ENCODE data around the gene ROR1. TPM values are rescaled to one million over a fixed set of nuclear protein-coding genes. Genes with fewer than 3 reads are reported as not detected.

Gene ROR1
- total and polyA plus RNA-seq, 10 of the 15 experiments (the other 5 are each of a cell fraction or from before 2014, with no cell fraction given): 0.02 to 0.08 (median 0.05) TPM; not detected in 6

GRCh38 chr1:64229307-64229706, 455.5 kb downstream of the ROR1 start:
- H3K9me3 ChIP-seq (replicated peaks; ENCODE audit: control insufficient read depth, insufficient read depth, low read length): no peaks in the 10 kb centered on the region
- ChIA-PET RAD21 (ENCODE audit: unreplicated experiment) (interaction anchor here (0.7 to 1.7 kb wide), 2 partner anchors 12 to 58 kb away, joined by 3 to 6 read pairs; no protein-coding TSS in a partner anchor), CTCF (interaction anchor here (0.8 to 3.1 kb wide), 2 partner anchors 9 to 92 kb away, joined by 3 to 11 read pairs; no protein-coding TSS in a partner anchor), SMC1A (ENCODE audit: uncharacterized antibody, unreplicated experiment) (interaction anchor here (1.1 to 2.1 kb wide), 3 partner anchors 11 to 92 kb away, joined by 3 to 5 read pairs (median 4); no protein-coding TSS in a partner anchor), POLR2A (interaction anchor here (1.1 kb wide), 1 partner anchor 58 kb away, joined by 3 read pairs; no protein-coding TSS in a partner anchor)
- H2AFZ ChIP-seq (ENCODE audit: control insufficient read depth, low read depth, low read length): no peak overlapping the region
- no peak overlapping the region for H3K4me3 ChIP-seq
- 33% methylated on average over 3 of the region's 3 CpGs for WGBS (ENCODE audit: insufficient coverage, insufficient replicate concordance, low lambda C conversion rate, missing lambda C conversion rate)
- FAIRE-seq (no peak), DNase-seq (ENCODE audit: low read depth, low spot score) (no peak), ATAC-seq (no peak)
- no peak overlapping the region for H3K9ac ChIP-seq (ENCODE audit: control insufficient read depth, insufficient read depth, low read length)
- in situ Hi-C loops (cut with MboI) (no loop called here), intact Hi-C loops (cut with micrococcal nuclease; ENCODE audit: unreplicated experiment) (no loop called here)
- no peaks in the 10 kb centered on the region for H3K79me2 ChIP-seq (ENCODE audit: control insufficient read depth, insufficient read depth, low read length)
- no peaks in the 10 kb centered on the region for H4K20me1 ChIP-seq (ENCODE audit: control insufficient read depth, insufficient read depth)
- no peak overlapping the region for H3K4me2 ChIP-seq (ENCODE audit: control insufficient read depth, insufficient read depth)
- BruUV-seq (replicated peaks): no TSS peak
- H3K4me1 ChIP-seq (ENCODE audit: control insufficient read depth, insufficient read depth, low read length): no peaks in the 10 kb centered on the region
- H3K36me3 ChIP-seq (ENCODE audit: control insufficient read depth in 2 of 2, insufficient read depth in 2 of 2, low read length in 1 of 2): no peaks in the 10 kb centered on the region
- TF ChIP-seq E4F1 (IDR thresholded peaks at IDR 0.05; ENCODE audit: borderline replicate concordance, partially characterized antibody) (no peak), TBL1XR1 (IDR thresholded peaks at IDR 0.05; ENCODE audit: low read depth, low read length) (no peak), ZNF207 (IDR thresholded peaks at IDR 0.05; ENCODE audit: borderline replicate concordance) (no peak), PRDM15 (CRISPR knock-in tag; IDR thresholded peaks at IDR 0.05) (no peak), NFXL1 (IDR thresholded peaks at IDR 0.05; ENCODE audit: borderline replicate concordance) (no peak)
- no peaks in the 10 kb centered on the region; a peak in 1 of 4 replicates for H3K27me3 ChIP-seq (replicated peaks in 1 of 2; ENCODE audit: control insufficient read depth in 2 of 2, insufficient read depth in 2 of 2, low read length in 1 of 2)
- no peak overlapping the region for H3K27ac ChIP-seq (ENCODE audit: control insufficient read depth, insufficient read depth)

Small RNA genes lying within 50 kb of the gene (small RNA-seq; reads per million reads assigned to genes)
- gene RF00019: not detected
- not detected for gene RNU6-809P

Other genes with a start within 250 kb of the ROR1 start
- 61.5 and 62.0 TPM in 2 replicates for gene PGM1, start 180.6 kb upstream of the ROR1 start, total RNA-seq (2014; rRNA removed)
- 38.1 and 40.9 TPM in 2 replicates for gene PGM1, start 180.6 kb upstream of the ROR1 start, total RNA-seq (2014; rRNA removed; fragmentation: Illumina TruSeq; extraction: Trizol)
- gene PGM1, start 180.6 kb upstream of the ROR1 start, total RNA-seq (2021): 57.1 and 58.2 TPM in 2 replicates
- gene PGM1, start 180.6 kb upstream of the ROR1 start, polyA plus RNA-seq (2011; rRNA removed): 33.0 and 49.1 TPM in 2 replicates
- gene PGM1, start 180.6 kb upstream of the ROR1 start, polyA plus RNA-seq (2014; fragmentation: Illumina TruSeq; extraction: Trizol): 48.8 and 52.6 TPM in 2 replicates
- 10 to 100 TPM; 22.5 to 29.6 TPM for gene PGM1, start 180.6 kb upstream of the ROR1 start, polyA plus RNA-seq (2014; fragmentation: Nextera tagmentation; extraction: Ambion mirVana)
- 36.0 and 41.5 TPM in 2 replicates for gene PGM1, start 180.6 kb upstream of the ROR1 start, polyA plus RNA-seq (2014; rRNA removed)
- 10 to 100 TPM; 68.6 to 72.6 TPM for gene PGM1, start 180.6 kb upstream of the ROR1 start, polyA plus RNA-seq (2016; fragmentation: Nextera tagmentation; extraction: Ambion mirVana)